GM23248 (cell line): ENCODE measurements around the gene MOCOS.

Experiments
- EZH2 ChIP-seq: fragments of 200-600 bp; sonication (generic); IDR thresholded peaks from 2 replicates; pipeline ENCODE4 v1.6.1; 2018; ENCODE audit warnings: antibody characterized with exemption, mild to moderate bottlenecking; ENCODE audit not compliant: insufficient read depth, poor library complexity, severe bottlenecking
- EZH2phosphoT487 ChIP-seq: fragments of 200-600 bp; sonication (generic); IDR thresholded peaks from 2 replicates; pipeline ENCODE4 v1.6.1; 2018; ENCODE audit warnings: antibody characterized with exemption, moderate library complexity, mild to moderate bottlenecking, low read depth; ENCODE audit not compliant: insufficient read depth

DNA sequence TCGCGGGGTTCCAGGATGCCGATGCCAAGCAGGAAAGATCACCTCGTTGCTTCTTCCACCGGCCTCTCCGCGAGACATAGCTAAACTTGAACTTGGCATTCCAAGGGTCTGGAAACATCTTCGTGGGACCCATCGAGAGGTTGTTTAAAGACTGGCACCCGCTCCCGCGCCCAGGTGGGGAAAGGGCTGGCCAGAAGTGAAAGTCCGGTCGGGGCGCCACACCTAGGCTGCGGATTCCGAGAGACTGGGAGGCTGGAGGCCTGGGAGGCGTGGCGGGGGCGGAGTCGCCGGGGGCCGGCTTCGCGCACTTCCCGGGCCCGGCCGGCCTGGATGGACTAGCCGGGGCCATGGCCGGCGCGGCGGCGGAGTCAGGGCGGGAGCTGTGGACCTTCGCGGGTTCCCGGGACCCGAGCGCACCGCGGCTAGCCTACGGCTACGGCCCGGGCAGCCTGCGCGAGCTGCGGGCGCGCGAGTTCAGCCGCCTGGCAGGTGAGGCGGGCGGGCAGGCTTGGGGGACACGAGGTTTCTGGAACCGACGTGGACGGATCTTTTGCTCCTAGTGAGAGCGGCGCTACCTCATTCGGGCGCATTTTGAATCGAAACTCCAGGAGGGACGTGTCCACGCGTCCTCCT lies at the start of gene MOCOS:
- TF ChIP-seq EZH2phosphoT487 (no peak), EZH2 (no peak)
